Hepatocyte (in vitro differentiated cells): ENCODE results near the gene ITGBL1.

Experiments used
- CTCF ChIP-seq: fragments of 200-600 bp; sonication (generic); IDR thresholded peaks from 2 replicates; pipeline ENCODE4 v1.5.1; 2016; ENCODE audit warnings: antibody characterized with exemption, mild to moderate bottlenecking; ENCODE audit not compliant: poor library complexity
- EZH2 ChIP-seq: fragments of 200-600 bp; sonication (generic); IDR thresholded peaks from 2 replicates; pipeline ENCODE4 v1.6.1; 2016; ENCODE audit warnings: antibody characterized with exemption, mild to moderate bottlenecking, borderline replicate concordance
- EZH2phosphoT487 ChIP-seq: fragments of 200-600 bp; sonication (generic); IDR thresholded peaks from one replicate; pipeline ENCODE4 v1.6.1; 2018; ENCODE audit warnings: antibody characterized with exemption, mild to moderate bottlenecking, low read depth, moderate library complexity; ENCODE audit not compliant: unreplicated experiment, severe bottlenecking

GRCh38 chr13:101618440-101619187, 166.1 kb downstream of the ITGBL1 start:
- TF ChIP-seq CTCF (no peak), EZH2phosphoT487 (no peak), EZH2 (no peak)
